Liver (tissue), 3 donors: ENCODE measurements around the gene ARFGAP1.

Experiments used
- ATF3 ChIP-seq: IDR thresholded peaks from 2 replicates; pipeline ENCODE4 v1.6.1; 2016; ENCODE audit warnings: antibody characterized with exemption
- CTCF ChIP-seq: fragments of 150-350 bp; IDR thresholded peaks from 2 replicates; pipeline ENCODE4 v1.5.1; 2017; ENCODE audit warnings: improper control_type of control experiment, low read depth, low read length; ENCODE audit not compliant: missing input control
- EGR1 ChIP-seq, 2 donors: IDR thresholded peaks; 2 replicates each; pipeline ENCODE4 v1.6.1; 2016 to 2018; ENCODE audit warnings: antibody characterized with exemption in 2 of 2, low read depth in 2 of 2
- GABPA ChIP-seq, 2 donors: IDR thresholded peaks in 1 of 2; conservative IDR thresholded peaks in 1 of 2; 2 replicates each; pipeline ENCODE4 v1.6.1; 2016; ENCODE audit warnings: antibody characterized with exemption in 2 of 2, mild to moderate bottlenecking in 1 of 2, moderate library complexity in 1 of 2
- JUND ChIP-seq, 2 donors: IDR thresholded peaks; 2 replicates each; pipeline ENCODE4 v1.6.1; 2016; ENCODE audit warnings: antibody characterized with exemption in 2 of 2
- MAX ChIP-seq: IDR thresholded peaks from 2 replicates; pipeline ENCODE4 v1.6.1; 2016; ENCODE audit warnings: antibody characterized with exemption
- NR2F2 ChIP-seq: IDR thresholded peaks from 2 replicates; pipeline ENCODE4 v1.6.1; 2016; ENCODE audit warnings: antibody characterized with exemption
- RAD21 ChIP-seq, 2 donors: IDR thresholded peaks; 2 replicates each; pipeline ENCODE4 v1.6.1; 2016; ENCODE audit warnings: antibody characterized with exemption in 2 of 2, mild to moderate bottlenecking in 2 of 2
- SP1 ChIP-seq: IDR thresholded peaks from 2 replicates; pipeline ENCODE4 v1.6.1; 2018; ENCODE audit warnings: antibody characterized with exemption, mild to moderate bottlenecking
- TAF1 ChIP-seq: conservative IDR thresholded peaks from 2 replicates; pipeline ENCODE4 v1.6.1; 2016; ENCODE audit warnings: antibody characterized with exemption, mild to moderate bottlenecking
- YY1 ChIP-seq: IDR thresholded peaks from 2 replicates; pipeline ENCODE4 v1.6.1; 2016; ENCODE audit warnings: antibody characterized with exemption, mild to moderate bottlenecking
- donor health status: healthy.
- donor health status: healthy.

GRCh38 chr20:63268671-63269439 lies 3.8 kb upstream of the ARFGAP1 start:
- TF ChIP-seq CTCF (no peak), ATF3 (no peak), GABPA (IDR thresholded peaks at IDR 0.05 in 1 of 2, conservative IDR thresholded peaks at IDR 0.05 in 1 of 2) (no peak), NR2F2 (no peak), EGR1 (IDR thresholded peaks at IDR 0.05; ENCODE audit: low read depth in 2 of 2) (no peak), TAF1 (no peak), MAX (no peak), SP1 (no peak), JUND (IDR thresholded peaks at IDR 0.05) (no peak), RAD21 (IDR thresholded peaks at IDR 0.05) (no peak), YY1 (no peak)
